DOHH2 (cell line): ENCODE data around the gene CFAP119.

Experiments
- CTCF ChIP-seq: fragments of 200-600 bp; sonication (generic); IDR thresholded peaks from one replicate; pipeline ENCODE4 v1.5.1; 2014; ENCODE audit warnings: antibody characterized with exemption, mild to moderate bottlenecking, low read depth, low read length; ENCODE audit not compliant: poor library complexity, severe bottlenecking
- EZH2phosphoT487 ChIP-seq: fragments of 200-600 bp; sonication (generic); IDR thresholded peaks from 2 replicates; pipeline ENCODE4 v1.6.1; 2017; ENCODE audit warnings: borderline replicate concordance, mild to moderate bottlenecking, antibody characterized with exemption, low read length, moderate library complexity, mixed read lengths

- TF ChIP-seq EZH2phosphoT487 (no peak), CTCF (no peak)
Observed at GRCh38 chr16:30785126-30786106, 23.6 kb upstream of the CFAP119 start.
